ENCODE data around the gene UTP14A. TPM values are rescaled to one million over a fixed set of nuclear protein-coding genes. Genes with fewer than 3 reads are reported as not detected.

The UTP14A gene
- total and polyA plus RNA-seq, 2 donors (not counting 3 experiments of a cell fraction or from before 2014, with no cell fraction given), result 6.5 to 27.7 TPM

DNA sequence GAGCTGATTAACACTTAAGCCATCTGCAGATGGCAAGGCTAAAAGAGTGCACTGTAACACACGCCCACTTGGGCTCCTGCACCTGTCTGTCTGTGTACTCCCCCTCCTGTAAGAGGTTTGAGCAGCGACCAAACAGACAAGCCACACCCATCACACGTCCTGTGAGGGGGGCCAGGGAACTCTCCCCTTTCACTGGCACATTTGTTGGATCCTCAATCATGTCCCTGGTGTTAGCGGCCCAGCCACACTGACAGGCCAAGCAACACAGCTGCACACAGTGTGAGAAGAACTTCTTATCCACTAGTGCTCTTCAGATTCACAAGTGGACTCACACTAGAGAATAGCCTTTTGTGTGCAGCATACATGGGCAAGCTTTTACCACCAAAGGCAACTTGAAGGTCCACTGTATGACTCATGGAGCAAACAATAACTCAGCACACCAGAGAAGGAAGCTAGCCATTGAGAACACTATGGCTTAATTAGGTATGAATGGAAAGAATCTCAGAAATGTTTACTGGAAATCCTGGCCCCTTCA lies 29.1 kb upstream of the UTP14A start:
- Histone ChIP-seq H3K9ac (replicated peaks; ENCODE audit: extremely low read depth, insufficient read depth, low read length) (no peak overlapping the region), H3K36me3 (ENCODE audit: control insufficient read depth in 2 of 2, extremely low read depth in 1 of 2, insufficient read depth in 2 of 2, low read length in 2 of 2) (no peaks in the 10 kb centered on the region), H4K20me1 (replicated peaks; ENCODE audit: control insufficient read depth, extremely low read depth, insufficient read depth, low read length) (no peaks in the 10 kb centered on the region), H3K27ac (ENCODE audit: insufficient read depth, low read depth, low read length) (peak overlapping the region; percentile 40), H3K9me3 (replicated peaks; ENCODE audit: control insufficient read depth, insufficient read depth, low read length) (no peaks in the 10 kb centered on the region), H3K4me2 (ENCODE audit: insufficient read depth, low read length) (no peak overlapping the region), H2AFZ (ENCODE audit: low read depth, low read length) (no peak overlapping the region), H3K9me1 (replicated peaks; ENCODE audit: control insufficient read depth, extremely low read depth, insufficient read depth, low read length) (no peaks in the 10 kb centered on the region), H3K79me2 (ENCODE audit: control insufficient read depth, insufficient read depth, low read length) (no peaks in the 10 kb centered on the region), H3K4me3 (replicated peaks in 1 of 3; ENCODE audit: insufficient read depth in 1 of 3, low read depth in 1 of 3, low read length in 3 of 3) (no peak overlapping the region), H3K27me3 (ENCODE audit: control insufficient read depth in 2 of 2, insufficient read depth in 2 of 2, low read length in 2 of 2) (no peaks in the 10 kb centered on the region), H3K4me1 (ENCODE audit: control insufficient read depth, extremely low read depth, insufficient read depth, low read length) (peaks cover 4% of the 10 kb centered on the region)
- ChIA-PET CTCF (no interaction called here), POLR2A (no interaction called here)
- intact Hi-C loops (cut with micrococcal nuclease) (no loop called here), dilution Hi-C loops (cut with MboI; ENCODE audit: extremely low pct_ligation_motif_present, low sequenced_read_pairs) (no loop called here)
- TF ChIP-seq JUN (IDR thresholded peaks at IDR 0.05; ENCODE audit: borderline replicate concordance, insufficient read depth, insufficient read length, low read depth) (peak; percentile 52), CTCF (IDR thresholded peaks at IDR 0.05; ENCODE audit: extremely low read depth in 1 of 2, insufficient read depth in 1 of 2, low read depth in 1 of 2, low read length in 2 of 2) (no peak)
- DNase-seq (ENCODE audit: low read depth, low spot score) (peak; percentile 48), FAIRE-seq (peak; percentile 75)
- no TSS peak for BruUV-seq (replicated peaks)

GRCh38 chrX:129877401-129877800 lies 28.6 kb upstream of the UTP14A start:
- H3K36me3 ChIP-seq (ENCODE audit: control insufficient read depth in 2 of 2, extremely low read depth in 1 of 2, insufficient read depth in 2 of 2, low read length in 2 of 2), result no peaks in the 10 kb centered on the region
- no TSS peak for BruUV-seq (replicated peaks)
- dilution Hi-C loops (cut with MboI; ENCODE audit: extremely low pct_ligation_motif_present, low sequenced_read_pairs), result no loop called here
- H2AFZ ChIP-seq (ENCODE audit: low read depth, low read length), result no peak overlapping the region
- no peaks in the 10 kb centered on the region for H3K27me3 ChIP-seq (ENCODE audit: control insufficient read depth in 2 of 2, insufficient read depth in 2 of 2, low read length in 2 of 2)
- FAIRE-seq (no peak), DNase-seq (ENCODE audit: low read depth, low spot score) (no peak)
- TF ChIP-seq POLR2A (IDR thresholded peaks at IDR 0.05; ENCODE audit: low read depth, low read length) (no peak), MAX (IDR thresholded peaks at IDR 0.05; ENCODE audit: insufficient read depth, insufficient read length) (no peak), MYC (IDR thresholded peaks at IDR 0.05; ENCODE audit: low read depth, low read length) (no peak), GATA2 (IDR thresholded peaks at IDR 0.05; ENCODE audit: insufficient read depth, insufficient read length, low read depth, low read length) (no peak), CTCF (IDR thresholded peaks at IDR 0.05; ENCODE audit: extremely low read depth in 1 of 2, insufficient read depth in 1 of 2, low read depth in 1 of 2, low read length in 2 of 2) (no peak), EZH2 (IDR thresholded peaks at IDR 0.05; ENCODE audit: borderline replicate concordance, low read depth, low read length, severe bottlenecking) (no peak), POLR2AphosphoS5 (IDR thresholded peaks at IDR 0.05; ENCODE audit: insufficient read depth, low read depth, low read length) (no peak), JUN (IDR thresholded peaks at IDR 0.05; ENCODE audit: borderline replicate concordance, insufficient read depth, insufficient read length, low read depth) (no peak), FOS (IDR thresholded peaks at IDR 0.05; ENCODE audit: borderline replicate concordance, insufficient read depth, low read length) (no peak)
- CTCF ChIA-PET, result no interaction called here
- H3K4me3 ChIP-seq (replicated peaks in 1 of 3; ENCODE audit: insufficient read depth in 1 of 3, low read depth in 1 of 3, low read length in 3 of 3), result no peak overlapping the region
- peaks cover 4% of the 10 kb centered on the region for H3K4me1 ChIP-seq (ENCODE audit: control insufficient read depth, extremely low read depth, insufficient read depth, low read length)
- H3K9ac ChIP-seq (replicated peaks; ENCODE audit: extremely low read depth, insufficient read depth, low read length), result no peak overlapping the region
- no peaks in the 10 kb centered on the region for H3K79me2 ChIP-seq (ENCODE audit: control insufficient read depth, insufficient read depth, low read length)
- H3K27ac ChIP-seq (ENCODE audit: insufficient read depth, low read depth, low read length), result peak overlapping the region; percentile 40
- H3K9me1 ChIP-seq (replicated peaks; ENCODE audit: control insufficient read depth, extremely low read depth, insufficient read depth, low read length), result no peaks in the 10 kb centered on the region
- POLR2A ChIA-PET, result no interaction called here
- H3K9me3 ChIP-seq (replicated peaks; ENCODE audit: control insufficient read depth, insufficient read depth, low read length), result no peaks in the 10 kb centered on the region
- H3K4me2 ChIP-seq (ENCODE audit: insufficient read depth, low read length), result no peak overlapping the region
- no peaks in the 10 kb centered on the region for H4K20me1 ChIP-seq (replicated peaks; ENCODE audit: control insufficient read depth, extremely low read depth, insufficient read depth, low read length)
- intact Hi-C loops (cut with micrococcal nuclease), result no loop called here

Data from endothelial cell of umbilical vein (primary cell).